Upper lobe of left lung (tissue), 4 donors: ENCODE measurements around the gene SEMA5A.

Source experiments
- EP300 ChIP-seq, 4 donors: sonication (generic); formaldehyde crosslinking; IDR thresholded peaks; one replicate each; pipeline ENCODE4 v1.5.1; 2017; ENCODE audit warnings: antibody characterized with exemption in 4 of 4, control low read depth in 2 of 4
- POLR2AphosphoS5 ChIP-seq, 2 donors: sonication (generic); formaldehyde crosslinking; IDR thresholded peaks; one replicate each; pipeline ENCODE4 v1.5.1; 2017; ENCODE audit warnings: antibody characterized with exemption in 2 of 2
- TF ChIP-seq, protein P1 (sequence below), 6 experiments: fragments of 450-650 bp in 4 of 6; fragments of 200-600 bp in 2 of 6; sonication (generic) in 2 of 6; IDR thresholded peaks; one replicate each; pipeline ENCODE4 v1.5.1; 2016 to 2019; ENCODE audit warnings: antibody characterized with exemption in 6 of 6

- TF ChIP-seq EP300 (IDR thresholded peaks at IDR 0.05) (no peak), POLR2AphosphoS5 (IDR thresholded peaks at IDR 0.05) (no peak)
- TF ChIP-seq, protein P1, sequence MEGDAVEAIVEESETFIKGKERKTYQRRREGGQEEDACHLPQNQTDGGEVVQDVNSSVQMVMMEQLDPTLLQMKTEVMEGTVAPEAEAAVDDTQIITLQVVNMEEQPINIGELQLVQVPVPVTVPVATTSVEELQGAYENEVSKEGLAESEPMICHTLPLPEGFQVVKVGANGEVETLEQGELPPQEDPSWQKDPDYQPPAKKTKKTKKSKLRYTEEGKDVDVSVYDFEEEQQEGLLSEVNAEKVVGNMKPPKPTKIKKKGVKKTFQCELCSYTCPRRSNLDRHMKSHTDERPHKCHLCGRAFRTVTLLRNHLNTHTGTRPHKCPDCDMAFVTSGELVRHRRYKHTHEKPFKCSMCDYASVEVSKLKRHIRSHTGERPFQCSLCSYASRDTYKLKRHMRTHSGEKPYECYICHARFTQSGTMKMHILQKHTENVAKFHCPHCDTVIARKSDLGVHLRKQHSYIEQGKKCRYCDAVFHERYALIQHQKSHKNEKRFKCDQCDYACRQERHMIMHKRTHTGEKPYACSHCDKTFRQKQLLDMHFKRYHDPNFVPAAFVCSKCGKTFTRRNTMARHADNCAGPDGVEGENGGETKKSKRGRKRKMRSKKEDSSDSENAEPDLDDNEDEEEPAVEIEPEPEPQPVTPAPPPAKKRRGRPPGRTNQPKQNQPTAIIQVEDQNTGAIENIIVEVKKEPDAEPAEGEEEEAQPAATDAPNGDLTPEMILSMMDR (IDR thresholded peaks at IDR 0.05), result no peak
Observed at GRCh38 chr5:9430306-9430705, 115.6 kb downstream of the SEMA5A start.
